GM12878 (cell line): Measurements from ENCODE around the gene INPP4B. TPM values are rescaled to one million over a fixed set of nuclear protein-coding genes. Genes with fewer than 3 reads are reported as not detected.
A peak's percentile ranks its signal among the peaks of the same experiment; 100 is the strongest.

Experiments
- ATAC-seq: fragments of 200-7000 bp; cut with Tn5 transposase; 3 replicates; pipeline ENCODE4 v1.9.1; 2020; ENCODE audit warnings: mild to moderate bottlenecking, moderate library complexity
- BruUV-seq: library from RNA; stranded (reverse); fragments of 400-500 nt; replicated peaks from 2 replicates; lab custom pipeline; 2021; lab: Mats Ljungman, UMichigan
- CTCF ChIA-PET: fragments of 300-600 bp; sonication (Branson Sonifier 250); formaldehyde crosslinking; extraction: SDS; loops from one replicate; lab custom pipeline; 2021; ENCODE audit warnings: inconsistent platforms; lab: Yijun Ruan, JAX
- POLR2A ChIA-PET: fragments of 350-600 bp; formaldehyde crosslinking; extraction: SDS; loops from one replicate; lab custom pipeline; 2021; ENCODE audit warnings: inconsistent platforms; lab: Charles Lee
- RAD21 ChIA-PET: fragments of 300-600 bp; sonication (Branson Sonifier 250); formaldehyde crosslinking; loops from one replicate; lab custom pipeline; 2023; ENCODE audit warnings: antibody characterized with exemption; ENCODE audit not compliant: unreplicated experiment; lab: Charles Lee
- SMC1A ChIA-PET: fragments of 300-600 bp; sonication (Branson Sonifier 250); formaldehyde crosslinking; loops from one replicate; lab custom pipeline; 2023; ENCODE audit not compliant: unreplicated experiment, uncharacterized antibody; lab: Charles Lee
- DNase-seq: peaks from one replicate; pipeline ENCODE4 v3.0.0-alpha.2; 2011; ENCODE audit warnings: low read depth, low spot score
- FAIRE-seq: peaks from 3 replicates; lab custom pipeline; 2011; peaks lifted over from hg19 to GRCh38; lab: Jason Lieb, UNC
- H2AFZ ChIP-seq: 2 replicates; pipeline ENCODE4 v1.6.0; 2011; ENCODE audit warnings: low read depth, low read length, control low read depth; ENCODE audit not compliant: control insufficient read depth
- H3K27ac ChIP-seq: 2 replicates; pipeline ENCODE4 v1.5.1; 2011; ENCODE audit warnings: control low read depth; ENCODE audit not compliant: control insufficient read depth, insufficient read depth
- H3K27me3 ChIP-seq, 2 experiments: replicated peaks in 1 of 2; 2 replicates each; pipeline versions ENCODE4 v1.6.0 to v1.6.1; 2011; ENCODE audit warnings: low read length in 1 of 2; ENCODE audit not compliant: control insufficient read depth in 2 of 2, insufficient read depth in 2 of 2
- H3K36me3 ChIP-seq, 2 experiments: 2 replicates each; pipeline ENCODE4 v1.5.1; 2011; ENCODE audit warnings: low read length in 1 of 2; ENCODE audit not compliant: control insufficient read depth in 2 of 2, insufficient read depth in 2 of 2
- H3K4me1 ChIP-seq: 2 replicates; pipeline ENCODE4 v1.6.1; 2011; ENCODE audit warnings: mild to moderate bottlenecking, low read length, moderate library complexity, mixed read lengths; ENCODE audit not compliant: control insufficient read depth, insufficient read depth
- H3K4me2 ChIP-seq: 2 replicates; pipeline ENCODE4 v1.6.0; 2011; ENCODE audit warnings: control low read depth; ENCODE audit not compliant: control insufficient read depth, insufficient read depth
- H3K4me3 ChIP-seq: fragments of 200-600 bp; sonication (generic); 2 replicates; pipeline ENCODE4 v1.5.1; 2016
- H3K79me2 ChIP-seq: 2 replicates; pipeline ENCODE4 v1.6.0; 2011; ENCODE audit warnings: low read length; ENCODE audit not compliant: control insufficient read depth, insufficient read depth
- H3K9ac ChIP-seq: 2 replicates; pipeline ENCODE4 v1.8.0; 2011; ENCODE audit warnings: low read length, control low read depth, mixed read lengths; ENCODE audit not compliant: control insufficient read depth, insufficient read depth
- H3K9me3 ChIP-seq: replicated peaks from 3 replicates; pipeline ENCODE4 v1.5.1; 2011; ENCODE audit warnings: mild to moderate bottlenecking, low read length; ENCODE audit not compliant: control insufficient read depth, insufficient read depth
- H4K20me1 ChIP-seq: 2 replicates; pipeline ENCODE4 v1.6.0; 2011; ENCODE audit not compliant: control insufficient read depth, insufficient read depth
- ASH2L ChIP-seq: fragments of 300-600, 200-600 bp; sonication (generic); IDR thresholded peaks from 2 replicates; pipeline ENCODE4 v1.6.1; 2017; ENCODE audit warnings: low read depth, mild to moderate bottlenecking, borderline replicate concordance
- EP300 ChIP-seq, 2 experiments: fragments of 150-350 bp in 1 of 2; IDR thresholded peaks; 2 replicates each; pipeline ENCODE4 v1.6.1; 2011 to 2012; ENCODE audit warnings: low read depth in 2 of 2, low read length in 2 of 2, borderline replicate concordance in 1 of 2, improper control_type of control experiment in 1 of 2, inconsistent platforms in 1 of 2; ENCODE audit not compliant: control insufficient read depth in 1 of 2
- LARP7 ChIP-seq: fragments of 450-650 bp; IDR thresholded peaks from 2 replicates; pipeline ENCODE4 v1.6.1; 2017; ENCODE audit warnings: mild to moderate bottlenecking
- NR2F1 ChIP-seq: fragments of 450-650 bp; conservative IDR thresholded peaks from 2 replicates; pipeline ENCODE4 v1.6.1; 2017; ENCODE audit warnings: mild to moderate bottlenecking
- PBX3 ChIP-seq: IDR thresholded peaks from 2 replicates; pipeline ENCODE4 v1.6.1; 2011; ENCODE audit warnings: mild to moderate bottlenecking, low read depth, low read length, moderate library complexity; ENCODE audit not compliant: insufficient replicate concordance
- PML ChIP-seq: IDR thresholded peaks from 2 replicates; pipeline ENCODE4 v1.6.1; 2012; ENCODE audit warnings: low read length, inconsistent platforms
- ZBTB11 ChIP-seq: fragments of 450-650 bp; formaldehyde crosslinking; IDR thresholded peaks from 2 replicates; pipeline ENCODE4 v1.5.0; 2022; ENCODE audit warnings: mild to moderate bottlenecking, missing genetic modification characterization
- whole genome bisulfite sequencing: methylation state at CpG from one replicate; pipeline ENCODE4 v1.1.6; 2016; ENCODE audit warnings: low lambda C conversion rate; ENCODE audit not compliant: insufficient replicate concordance, insufficient coverage; ENCODE audit errors: missing lambda C conversion rate; 5-methylcytosine and 5-hydroxymethylcytosine counted together
- in situ Hi-C: fragments of 300-500 bp; cut with MboI; formaldehyde crosslinking; loops from 9 replicates; pipeline ENCODE4 v1.14.3; 2018; ENCODE audit warnings: mixed read lengths
- intact Hi-C: fragments of 100-400 bp; cut with micrococcal nuclease; formaldehyde crosslinking; loops from one replicate; pipeline ENCODE4 v1.14.2; 2022; ENCODE audit not compliant: unreplicated experiment
- polyA plus RNA-seq, 11 experiments: library from polyadenylated mRNA; depleted of rRNA in 4 of 11; unstranded in 6 of 11; stranded (reverse) in 5 of 11; fragments of >200 nt; fragmentation: Nextera tagmentation in 4 of 11; fragmentation: Illumina TruSeq in 1 of 11; extraction: Ambion mirVana in 4 of 11; extraction: Trizol in 1 of 11; gene quantifications; 1 replicate in 1 of 11; 2 replicates in 10 of 11; pipeline versions ENCODE4 v1.2.1 to v1.2.3, GENCODE V29; 2011 to 2016; ENCODE audit warnings: inconsistent platforms in 2 of 11, missing spikeins in 2 of 11, low read depth in 1 of 11
- total RNA-seq, 4 experiments: library from RNA; depleted of rRNA in 3 of 4; stranded (reverse); fragments of >200 nt in 3 of 4; fragmentation: Illumina TruSeq in 1 of 4; extraction: Trizol in 1 of 4; gene quantifications; 2 replicates each; pipeline versions ENCODE4 v1.2.1 to v1.2.3, GENCODE V29; 2013 to 2021

The INPP4B gene
- total and polyA plus RNA-seq, 10 of the 15 experiments (the other 5 are each of a cell fraction or from before 2014, with no cell fraction given), result 0.53 to 11.2 (median 0.95) TPM

- H3K27me3 ChIP-seq, result no peaks in the 10 kb centered on the region
- H2AFZ ChIP-seq, result no peak overlapping the region
- H3K27ac ChIP-seq, result no peak overlapping the region
- no peaks in the 10 kb centered on the region for H3K4me1 ChIP-seq
- POLR2A ChIA-PET, result no interaction called here
- intact Hi-C loops, result no loop called here
- H3K9ac ChIP-seq, result no peak overlapping the region
- no peak for DNase-seq
- no peak for TF ChIP-seq NR2F1
- TF ChIP-seq, all 136 proteins: peak for 0
- peak; percentile 45 for ATAC-seq
- H3K4me3 ChIP-seq, result no peak overlapping the region
- no peaks in the 10 kb centered on the region for H3K9me3 ChIP-seq
- H3K4me2 ChIP-seq, result no peak overlapping the region
- H4K20me1 ChIP-seq, result no peaks in the 10 kb centered on the region
- WGBS, result 19% methylated on average over 3 of the region's 3 CpGs
- no peak for FAIRE-seq
- H3K36me3 ChIP-seq, result no peaks in the 10 kb centered on the region
- CTCF ChIA-PET, result no interaction called here
- SMC1A ChIA-PET, result interaction anchor here (0.7 to 0.9 kb wide), 2 partner anchors 9 to 692 kb away, joined by 3 read pairs; no protein-coding TSS in a partner anchor
- in situ Hi-C loops, result no loop called here
- no peaks in the 10 kb centered on the region for H3K79me2 ChIP-seq
- BruUV-seq, result no TSS peak
- RAD21 ChIA-PET, result no interaction called here
Measured at GRCh38 chr4:142040043-142040442, 806.1 kb downstream of the INPP4B start.

- Histone ChIP-seq H3K27me3 (no peaks in the 10 kb centered on the region), H3K79me2 (no peaks in the 10 kb centered on the region), H3K27ac (no peak overlapping the region), H3K9me3 (no peaks in the 10 kb centered on the region), H3K36me3 (no peaks in the 10 kb centered on the region), H4K20me1 (no peaks in the 10 kb centered on the region), H3K4me3 (no peak overlapping the region), H2AFZ (no peak overlapping the region), H3K4me1 (no peaks in the 10 kb centered on the region), H3K4me2 (no peak overlapping the region), H3K9ac (no peak overlapping the region)
- WGBS, result 58% methylated on average over 4 of the region's 4 CpGs
- ChIA-PET CTCF (interaction anchor here (1.0 kb wide), 1 partner anchor 20 kb away, joined by 3 read pairs; no protein-coding TSS in a partner anchor), SMC1A (interaction anchor here (1.4 to 2.7 kb wide), 2 partner anchors 11 to 12 kb away, joined by 3 to 12 read pairs; no protein-coding TSS in a partner anchor), POLR2A (no interaction called here), RAD21 (interaction anchor here (1.2 kb wide), 1 partner anchor 10 kb away, joined by 3 read pairs; no protein-coding TSS in a partner anchor)
- intact Hi-C loops, result no loop called here
- no TSS peak for BruUV-seq
- FAIRE-seq, result no peak
- no peak for DNase-seq
- in situ Hi-C loops, result no loop called here
- ATAC-seq, result no peak
- TF ChIP-seq ASH2L (no peak), EP300 (IDR thresholded peaks at IDR 0.05; ENCODE audit: borderline replicate concordance in 1 of 2, control insufficient read depth in 1 of 2, low read depth in 2 of 2, low read length in 2 of 2) (no peak), PML (no peak), LARP7 (no peak), ZBTB11 (no peak), PBX3 (no peak)
Measured at GRCh38 chr4:142036795-142037583, 809.1 kb downstream of the INPP4B start.
